NCI-H82 treated with DMSO at 0.1 percent for 48 hours (cell line): ENCODE results near the gene XRN1.

ENCODE experiments used
- DNase-seq: peaks from one replicate; lab custom pipeline; 2025; ENCODE audit not compliant: unreplicated experiment; lab: John Stamatoyannopoulos, UW

Gene XRN1

GRCh38 chr3:142272200-142272891, 175.5 kb downstream of the XRN1 start:
- DNase-seq, result no peak

DNA sequence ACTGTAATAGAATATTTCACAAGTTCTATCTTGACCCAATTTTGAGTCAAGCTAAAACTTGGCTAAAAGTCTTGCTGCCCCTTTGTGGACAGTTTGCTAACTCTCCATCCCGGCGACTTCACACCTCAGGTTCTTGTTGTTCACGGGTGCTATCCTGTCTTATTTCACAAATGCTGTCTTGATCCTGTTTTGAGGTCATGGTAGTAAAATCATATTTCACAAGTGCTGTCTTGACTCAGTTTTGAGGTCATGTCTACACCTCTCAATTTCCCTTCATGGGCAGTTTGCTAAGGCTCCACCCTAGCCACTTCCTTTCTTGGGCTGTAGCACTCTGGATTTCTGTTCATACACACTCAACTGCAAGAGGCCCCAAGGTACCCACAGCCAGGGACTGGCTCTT, 177.4 kb downstream of the XRN1 start:
- DNase-seq, result no peak

DNA sequence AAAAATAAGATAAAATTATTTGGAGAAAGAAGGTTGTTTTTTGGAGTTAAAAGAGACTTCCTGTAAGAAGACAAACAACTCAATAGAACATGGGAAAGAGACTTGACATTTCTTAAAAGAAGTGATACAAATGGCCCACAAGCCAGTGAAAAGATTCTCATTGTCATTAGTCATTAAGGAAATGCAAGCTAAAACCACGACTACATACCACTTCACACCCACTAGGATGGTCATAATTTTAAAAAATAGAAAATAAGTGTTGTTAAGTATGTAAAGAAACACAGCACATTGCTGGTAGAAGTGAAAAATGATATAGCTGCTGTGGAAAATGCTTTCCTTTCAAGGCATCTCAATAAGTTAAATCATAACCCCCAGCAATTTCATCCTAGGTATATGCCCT, 178.1 kb downstream of the XRN1 start:
- no peak for DNase-seq

DNA sequence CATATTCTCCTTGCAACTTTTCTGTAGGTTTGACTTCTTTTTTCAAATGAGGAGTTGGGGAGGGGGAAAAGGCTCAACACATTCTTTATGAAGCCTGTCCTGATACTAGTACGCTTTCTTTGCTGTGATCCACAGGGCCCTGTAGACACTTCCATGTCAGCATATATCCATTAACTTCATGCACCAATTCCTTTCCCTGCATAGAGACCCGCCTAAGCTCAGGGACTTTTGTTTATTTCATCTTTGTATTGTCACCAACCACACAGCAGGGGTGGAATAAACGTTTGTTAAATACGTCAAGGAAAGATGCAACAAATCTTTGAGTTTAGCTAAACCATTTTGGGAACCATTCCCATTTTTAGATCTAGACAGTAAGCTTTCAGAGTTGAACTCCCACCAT, 179.4 kb downstream of the XRN1 start:
- DNase-seq, result no peak

DNA sequence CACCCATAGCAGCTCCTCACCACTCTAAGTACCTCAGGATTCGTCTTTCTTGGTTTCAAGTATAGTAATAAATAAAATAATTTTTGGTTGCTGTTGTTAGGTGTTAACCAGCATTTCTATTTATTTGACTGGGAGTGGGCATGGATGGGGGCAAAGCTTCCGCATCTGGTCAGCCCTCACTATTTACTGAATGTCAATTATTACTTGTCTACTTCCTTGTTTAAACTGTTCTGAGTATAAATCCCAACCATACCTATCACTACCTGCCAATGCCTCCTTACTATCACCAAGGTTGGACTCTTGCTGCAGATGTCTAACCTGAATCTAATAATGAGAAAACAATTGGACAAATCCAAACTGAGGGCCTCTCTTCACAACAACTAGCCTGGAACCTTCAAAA, 180.6 kb downstream of the XRN1 start:
- no peak for DNase-seq

DNA sequence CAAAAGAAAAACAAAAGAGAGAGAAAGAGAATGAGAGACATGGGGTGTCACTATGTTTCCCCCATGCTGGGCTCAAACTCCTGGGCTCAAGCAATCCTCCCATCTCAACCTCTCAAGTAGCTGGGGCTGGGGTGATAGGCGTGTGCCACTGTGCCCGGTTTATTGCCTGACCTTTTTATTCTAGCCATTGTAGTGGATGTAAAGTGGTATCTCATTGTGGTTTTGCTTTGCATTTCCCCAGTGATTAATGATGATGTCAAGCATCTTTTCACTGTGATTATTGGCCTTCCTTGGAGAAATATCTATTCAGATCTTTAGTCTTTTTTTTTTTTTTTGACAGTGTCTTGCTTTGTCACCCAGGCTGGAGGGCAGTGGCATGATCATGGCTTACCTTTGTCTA, 184.7 kb downstream of the XRN1 start:
- DNase-seq, result no peak

GRCh38 chr3:142259359-142259758, 188.5 kb downstream of the XRN1 start:
- DNase-seq, result no peak

DNA sequence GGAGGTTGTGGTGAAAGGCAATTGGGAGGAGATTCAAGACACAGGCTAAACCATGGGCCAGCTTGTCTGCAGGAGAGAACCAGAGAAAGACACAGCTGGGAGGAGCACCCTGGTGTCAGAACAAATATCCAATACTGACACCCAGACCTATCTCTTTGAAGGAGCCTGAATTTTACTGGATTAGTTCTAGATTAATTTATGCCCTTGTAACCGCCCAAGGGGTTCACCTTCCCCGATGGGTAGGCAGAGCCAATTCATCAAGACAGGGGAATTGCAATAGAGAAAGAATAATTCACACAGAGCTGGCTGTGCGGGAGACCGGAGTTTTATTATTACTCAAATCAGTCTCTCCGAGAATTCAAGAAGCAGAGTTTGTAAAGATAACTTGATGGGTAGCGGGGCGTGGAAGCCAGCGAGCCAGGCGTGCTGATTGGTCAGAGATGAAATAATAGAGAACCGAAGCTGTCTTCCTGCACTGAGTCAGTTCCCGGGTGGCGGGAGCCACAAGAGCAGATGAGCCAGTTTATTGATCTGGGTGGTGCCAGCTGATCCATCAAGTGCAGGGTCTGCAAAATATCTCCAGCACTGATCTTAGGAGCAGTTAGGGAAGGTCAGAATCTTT, 191.0 kb downstream of the XRN1 start:
- no peak for DNase-seq
